Liver (tissue), 9 donors: ENCODE results near the gene DNAJB6. TPM values are rescaled to one million over a fixed set of nuclear protein-coding genes. Genes with fewer than 3 reads are reported as not detected.

Experiments used
- DNase-seq: peaks from one replicate; pipeline ENCODE4 v3.0.0-alpha.2; 2017; ENCODE audit warnings: low spot score
- H3K27ac ChIP-seq, 2 donors: one replicate each; pipeline ENCODE4 v1.7.0; 2013; ENCODE audit warnings: inconsistent platforms in 2 of 2, low read length in 2 of 2, control low read depth in 1 of 2, low read depth in 1 of 2, mild to moderate bottlenecking in 1 of 2
- H3K27me3 ChIP-seq, 4 donors: one replicate each; pipeline versions ENCODE4 v1.6.1 to v1.7.0; 2013; ENCODE audit warnings: low read length in 3 of 4, inconsistent platforms in 1 of 4, mild to moderate bottlenecking in 1 of 4, moderate library complexity in 1 of 4; ENCODE audit not compliant: control insufficient read depth in 4 of 4, insufficient read depth in 4 of 4
- H3K36me3 ChIP-seq, 4 donors: one replicate each; pipeline versions ENCODE4 v1.6.1 to v1.7.0; 2013; ENCODE audit warnings: low read length in 3 of 4, mild to moderate bottlenecking in 3 of 4, low read depth in 1 of 4, moderate library complexity in 1 of 4; ENCODE audit not compliant: control insufficient read depth in 4 of 4, insufficient read depth in 3 of 4
- H3K4me1 ChIP-seq, 4 donors: one replicate each; pipeline versions ENCODE4 v1.6.1 to v1.7.0; 2013; ENCODE audit warnings: low read length in 3 of 4, mild to moderate bottlenecking in 3 of 4, moderate library complexity in 1 of 4; ENCODE audit not compliant: control insufficient read depth in 4 of 4, insufficient read depth in 4 of 4
- H3K4me3 ChIP-seq, 3 donors: one replicate each; pipeline versions ENCODE4 v1.6.1 to v1.7.0; 2013; ENCODE audit warnings: low read length in 3 of 3, control low read depth in 1 of 3, low read depth in 1 of 3, mild to moderate bottlenecking in 1 of 3
- H3K9ac ChIP-seq, 2 donors: one replicate each; pipeline ENCODE4 v1.7.0; 2013; ENCODE audit warnings: low read length in 2 of 2, mild to moderate bottlenecking in 2 of 2, moderate library complexity in 2 of 2, control low read depth in 1 of 2, low read depth in 1 of 2
- H3K9me3 ChIP-seq, 4 donors: one replicate each; pipeline versions ENCODE4 v1.6.1 to v1.7.0; 2013; ENCODE audit warnings: low read length in 3 of 4; ENCODE audit not compliant: control insufficient read depth in 4 of 4
- CTCF ChIP-seq: fragments of 150-350 bp; IDR thresholded peaks from 2 replicates; pipeline ENCODE4 v1.5.1; 2017; ENCODE audit warnings: improper control_type of control experiment, low read depth, low read length; ENCODE audit not compliant: missing input control
- EGR1 ChIP-seq, 2 donors: IDR thresholded peaks; 2 replicates each; pipeline ENCODE4 v1.6.1; 2016 to 2018; ENCODE audit warnings: antibody characterized with exemption in 2 of 2, low read depth in 2 of 2
- FOXA1 ChIP-seq: IDR thresholded peaks from 2 replicates; pipeline ENCODE4 v1.6.1; 2016; ENCODE audit warnings: antibody characterized with exemption
- FOXA2 ChIP-seq: IDR thresholded peaks from 2 replicates; pipeline ENCODE4 v1.6.1; 2016; ENCODE audit warnings: antibody characterized with exemption
- GABPA ChIP-seq, 2 donors: IDR thresholded peaks in 1 of 2; conservative IDR thresholded peaks in 1 of 2; 2 replicates each; pipeline ENCODE4 v1.6.1; 2016; ENCODE audit warnings: antibody characterized with exemption in 2 of 2, mild to moderate bottlenecking in 1 of 2, moderate library complexity in 1 of 2
- HNF4A ChIP-seq, 2 donors: conservative IDR thresholded peaks; 2 replicates each; pipeline ENCODE4 v1.6.1; 2016; ENCODE audit warnings: antibody characterized with exemption in 2 of 2, mild to moderate bottlenecking in 2 of 2
- HNF4G ChIP-seq: IDR thresholded peaks from 2 replicates; pipeline ENCODE4 v1.6.1; 2016; ENCODE audit warnings: antibody characterized with exemption
- JUND ChIP-seq, 2 donors: IDR thresholded peaks; 2 replicates each; pipeline ENCODE4 v1.6.1; 2016; ENCODE audit warnings: antibody characterized with exemption in 2 of 2
- NR2F2 ChIP-seq: IDR thresholded peaks from 2 replicates; pipeline ENCODE4 v1.6.1; 2016; ENCODE audit warnings: antibody characterized with exemption
- RAD21 ChIP-seq, 2 donors: IDR thresholded peaks; 2 replicates each; pipeline ENCODE4 v1.6.1; 2016; ENCODE audit warnings: antibody characterized with exemption in 2 of 2, mild to moderate bottlenecking in 2 of 2
- RXRA ChIP-seq, 2 donors: IDR thresholded peaks; 2 replicates each; pipeline ENCODE4 v1.6.1; 2017 to 2018; ENCODE audit warnings: antibody characterized with exemption in 2 of 2, mild to moderate bottlenecking in 1 of 2
- SP1 ChIP-seq: IDR thresholded peaks from 2 replicates; pipeline ENCODE4 v1.6.1; 2018; ENCODE audit warnings: antibody characterized with exemption, mild to moderate bottlenecking
- TAF1 ChIP-seq: conservative IDR thresholded peaks from 2 replicates; pipeline ENCODE4 v1.6.1; 2016; ENCODE audit warnings: antibody characterized with exemption, mild to moderate bottlenecking
- YY1 ChIP-seq: IDR thresholded peaks from 2 replicates; pipeline ENCODE4 v1.6.1; 2016; ENCODE audit warnings: antibody characterized with exemption, mild to moderate bottlenecking
- WGBS: extraction: QIAGEN DNeasy Blood & Tissue Kit; methylation state at CpG from one replicate; pipeline ENCODE4 v1.1.7; 2013; 5-methylcytosine and 5-hydroxymethylcytosine counted together
- polyA plus RNA-seq, 2 donors: library from polyadenylated mRNA; stranded (reverse) in 1 of 2; unstranded in 1 of 2; fragments of 200-250 nt in 1 of 2; fragments of >200 nt in 1 of 2; fragmentation: Nextera tagmentation in 1 of 2; extraction: Ambion mirVana in 1 of 2; gene quantifications; one replicate each; pipeline versions ENCODE4 v1.2.1 to v1.2.3, GENCODE V29; 2013 to 2015
- total RNA-seq, 2 donors: library from RNA; depleted of rRNA; stranded (reverse); fragments of >200 nt; gene quantifications; one replicate each; pipeline ENCODE4 v1.2.3, GENCODE V29; 2014
- TF ChIP-seq, protein P1 (sequence below): IDR thresholded peaks from 2 replicates; pipeline ENCODE4 v1.6.1; 2016; ENCODE audit warnings: antibody characterized with exemption
- TF ChIP-seq, protein P2 (sequence below): IDR thresholded peaks from 2 replicates; pipeline ENCODE4 v1.6.1; 2016; ENCODE audit warnings: antibody characterized with exemption
- TF ChIP-seq, protein P3 (sequence below): IDR thresholded peaks from 2 replicates; pipeline ENCODE4 v1.6.1; 2016; ENCODE audit warnings: antibody characterized with exemption, mild to moderate bottlenecking
- TF ChIP-seq, protein P4 (sequence below): IDR thresholded peaks from 2 replicates; pipeline ENCODE4 v1.6.1; 2016; ENCODE audit warnings: antibody characterized with exemption
- donor health status: healthy.
- donor health status: healthy.
- donor health status: healthy.
- donor health status: healthy.
- donor health status: healthy.

Gene DNAJB6
- total and polyA plus RNA-seq, 4 donors = 26.5 to 46.6 (median 42.4) TPM

GRCh38 chr7:157371296-157371695, 34.5 kb downstream of the DNAJB6 start:
- 97% methylated on average over 9 of the region's 9 CpGs for WGBS
- H3K9me3 ChIP-seq = no peaks in the 10 kb centered on the region
- DNase-seq = no peak
- no peaks in the 10 kb centered on the region for H3K27me3 ChIP-seq
- H3K4me3 ChIP-seq = no peak overlapping the region
- TF ChIP-seq RXRA (IDR thresholded peaks at IDR 0.05) (no peak), FOXA1 (no peak), GABPA (IDR thresholded peaks at IDR 0.05 in 1 of 2, conservative IDR thresholded peaks at IDR 0.05 in 1 of 2) (no peak), HNF4A (conservative IDR thresholded peaks at IDR 0.05) (no peak), EGR1 (IDR thresholded peaks at IDR 0.05; ENCODE audit: low read depth in 2 of 2) (no peak), YY1 (no peak), HNF4G (no peak), JUND (IDR thresholded peaks at IDR 0.05) (no peak), NR2F2 (no peak), SP1 (no peak), CTCF (no peak), TAF1 (no peak), FOXA2 (no peak), RAD21 (IDR thresholded peaks at IDR 0.05) (no peak)
- TF ChIP-seq, protein P1, sequence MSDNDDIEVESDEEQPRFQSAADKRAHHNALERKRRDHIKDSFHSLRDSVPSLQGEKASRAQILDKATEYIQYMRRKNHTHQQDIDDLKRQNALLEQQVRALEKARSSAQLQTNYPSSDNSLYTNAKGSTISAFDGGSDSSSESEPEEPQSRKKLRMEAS = no peak
- TF ChIP-seq, protein P2, sequence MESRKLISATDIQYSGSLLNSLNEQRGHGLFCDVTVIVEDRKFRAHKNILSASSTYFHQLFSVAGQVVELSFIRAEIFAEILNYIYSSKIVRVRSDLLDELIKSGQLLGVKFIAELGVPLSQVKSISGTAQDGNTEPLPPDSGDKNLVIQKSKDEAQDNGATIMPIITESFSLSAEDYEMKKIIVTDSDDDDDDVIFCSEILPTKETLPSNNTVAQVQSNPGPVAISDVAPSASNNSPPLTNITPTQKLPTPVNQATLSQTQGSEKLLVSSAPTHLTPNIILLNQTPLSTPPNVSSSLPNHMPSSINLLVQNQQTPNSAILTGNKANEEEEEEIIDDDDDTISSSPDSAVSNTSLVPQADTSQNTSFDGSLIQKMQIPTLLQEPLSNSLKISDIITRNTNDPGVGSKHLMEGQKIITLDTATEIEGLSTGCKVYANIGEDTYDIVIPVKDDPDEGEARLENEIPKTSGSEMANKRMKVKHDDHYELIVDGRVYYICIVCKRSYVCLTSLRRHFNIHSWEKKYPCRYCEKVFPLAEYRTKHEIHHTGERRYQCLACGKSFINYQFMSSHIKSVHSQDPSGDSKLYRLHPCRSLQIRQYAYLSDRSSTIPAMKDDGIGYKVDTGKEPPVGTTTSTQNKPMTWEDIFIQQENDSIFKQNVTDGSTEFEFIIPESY = no peak
- TF ChIP-seq, protein P3, sequence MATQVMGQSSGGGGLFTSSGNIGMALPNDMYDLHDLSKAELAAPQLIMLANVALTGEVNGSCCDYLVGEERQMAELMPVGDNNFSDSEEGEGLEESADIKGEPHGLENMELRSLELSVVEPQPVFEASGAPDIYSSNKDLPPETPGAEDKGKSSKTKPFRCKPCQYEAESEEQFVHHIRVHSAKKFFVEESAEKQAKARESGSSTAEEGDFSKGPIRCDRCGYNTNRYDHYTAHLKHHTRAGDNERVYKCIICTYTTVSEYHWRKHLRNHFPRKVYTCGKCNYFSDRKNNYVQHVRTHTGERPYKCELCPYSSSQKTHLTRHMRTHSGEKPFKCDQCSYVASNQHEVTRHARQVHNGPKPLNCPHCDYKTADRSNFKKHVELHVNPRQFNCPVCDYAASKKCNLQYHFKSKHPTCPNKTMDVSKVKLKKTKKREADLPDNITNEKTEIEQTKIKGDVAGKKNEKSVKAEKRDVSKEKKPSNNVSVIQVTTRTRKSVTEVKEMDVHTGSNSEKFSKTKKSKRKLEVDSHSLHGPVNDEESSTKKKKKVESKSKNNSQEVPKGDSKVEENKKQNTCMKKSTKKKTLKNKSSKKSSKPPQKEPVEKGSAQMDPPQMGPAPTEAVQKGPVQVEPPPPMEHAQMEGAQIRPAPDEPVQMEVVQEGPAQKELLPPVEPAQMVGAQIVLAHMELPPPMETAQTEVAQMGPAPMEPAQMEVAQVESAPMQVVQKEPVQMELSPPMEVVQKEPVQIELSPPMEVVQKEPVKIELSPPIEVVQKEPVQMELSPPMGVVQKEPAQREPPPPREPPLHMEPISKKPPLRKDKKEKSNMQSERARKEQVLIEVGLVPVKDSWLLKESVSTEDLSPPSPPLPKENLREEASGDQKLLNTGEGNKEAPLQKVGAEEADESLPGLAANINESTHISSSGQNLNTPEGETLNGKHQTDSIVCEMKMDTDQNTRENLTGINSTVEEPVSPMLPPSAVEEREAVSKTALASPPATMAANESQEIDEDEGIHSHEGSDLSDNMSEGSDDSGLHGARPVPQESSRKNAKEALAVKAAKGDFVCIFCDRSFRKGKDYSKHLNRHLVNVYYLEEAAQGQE = no peak
- TF ChIP-seq, protein P4, sequence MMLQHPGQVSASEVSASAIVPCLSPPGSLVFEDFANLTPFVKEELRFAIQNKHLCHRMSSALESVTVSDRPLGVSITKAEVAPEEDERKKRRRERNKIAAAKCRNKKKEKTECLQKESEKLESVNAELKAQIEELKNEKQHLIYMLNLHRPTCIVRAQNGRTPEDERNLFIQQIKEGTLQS = no peak
- peaks cover 0 to 2% (median 0%) of the 10 kb centered on the region in 4 donors for H3K4me1 ChIP-seq
- no peak overlapping the region for H3K27ac ChIP-seq
- no peak overlapping the region for H3K9ac ChIP-seq
- H3K36me3 ChIP-seq = peaks cover 2 to 47% (median 38%) of the 10 kb centered on the region in 4 donors
